ENCODE results near the gene TRAPPC2.

- no peak for TF ChIP-seq CREB1 (CRISPR knock-in tag; IDR thresholded peaks at IDR 0.05)
- no peak for TF ChIP-seq CTCF (IDR thresholded peaks at IDR 0.05)
- TF ChIP-seq ZNF138 (CRISPR knock-in tag; conservative IDR thresholded peaks at IDR 0.05), result no peak
- TF ChIP-seq FOXP1 (CRISPR knock-in tag; IDR thresholded peaks at IDR 0.05; ENCODE audit: borderline replicate concordance), result no peak
- no peak for TF ChIP-seq ATF2 (CRISPR knock-in tag; IDR thresholded peaks at IDR 0.05; ENCODE audit: borderline replicate concordance, low read depth)
- TF ChIP-seq ZNF416 (CRISPR knock-in tag; IDR thresholded peaks at IDR 0.05), result no peak
- no peak for TF ChIP-seq JUN (CRISPR knock-in tag; IDR thresholded peaks at IDR 0.05)
- no peak for TF ChIP-seq ZNF121 (CRISPR knock-in tag; IDR thresholded peaks at IDR 0.05)
- no peak for TF ChIP-seq SP1 (CRISPR knock-in tag; conservative IDR thresholded peaks at IDR 0.05)
- no peak for TF ChIP-seq ATF1 (CRISPR knock-in tag; IDR thresholded peaks at IDR 0.05)
- no peak for TF ChIP-seq MAX (CRISPR knock-in tag; IDR thresholded peaks at IDR 0.05)
Observed at GRCh38 chrX:13699183-13699826, 35.1 kb downstream of the TRAPPC2 start.

Data from WTC11 (cell line).